ENCODE measurements around the gene BGN.

BGN gene

DNA sequence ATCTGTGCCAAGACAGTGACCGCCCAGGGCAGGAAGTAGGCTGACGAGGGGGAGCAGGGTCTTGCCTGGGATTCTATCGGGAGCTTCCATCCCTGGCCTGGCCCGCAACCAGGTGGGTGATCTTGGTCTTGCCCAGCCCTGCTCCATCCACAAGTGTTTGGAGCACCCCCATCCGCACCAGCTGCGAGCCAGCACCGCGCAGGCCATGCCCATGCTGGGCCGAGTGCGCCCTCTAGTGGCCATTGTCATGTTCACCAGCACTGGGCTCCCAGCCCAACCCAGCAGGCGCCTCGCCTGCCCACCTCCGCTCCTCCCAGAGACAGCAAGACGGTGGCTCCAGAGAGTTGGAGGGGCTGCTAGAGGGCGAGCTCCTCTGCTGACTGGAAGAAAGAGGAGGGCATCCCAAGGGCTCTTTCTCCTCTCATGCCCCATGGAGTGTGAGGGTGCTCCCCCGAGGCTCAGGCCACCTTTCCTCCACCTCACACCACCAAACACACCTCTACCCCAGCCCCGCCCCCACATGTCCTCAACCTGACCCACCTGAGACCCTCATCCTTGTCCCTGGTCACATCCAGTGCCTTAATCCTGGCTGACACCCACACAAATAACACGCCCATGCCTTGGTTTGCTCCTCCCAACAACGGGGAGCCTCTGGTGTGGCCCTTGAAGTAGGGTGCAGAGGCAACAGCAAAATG is 12.9 kb downstream of the BGN start:
- DNase-seq, result peak; percentile 78

DNA sequence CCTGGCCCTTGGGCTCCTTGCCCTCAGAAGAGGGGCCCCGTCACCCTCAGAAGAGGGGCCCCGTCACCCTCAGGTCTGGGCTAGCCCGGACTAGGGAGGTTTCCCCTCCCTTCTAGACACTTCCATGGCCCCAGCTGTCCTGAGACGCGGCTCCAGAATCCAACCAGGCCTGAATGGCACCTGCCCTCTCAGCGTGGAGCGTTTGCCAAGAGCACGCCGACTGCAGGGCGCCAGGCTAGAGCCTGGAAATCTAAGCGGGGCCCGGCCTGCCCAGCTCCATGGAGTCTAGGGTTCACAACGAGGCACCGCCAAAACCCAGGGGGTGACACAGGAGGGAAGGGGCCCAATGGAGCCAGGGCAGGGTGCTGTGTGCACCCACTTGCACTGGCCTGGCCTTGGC is 14.8 kb downstream of the BGN start:
- no peak for DNase-seq

DNA sequence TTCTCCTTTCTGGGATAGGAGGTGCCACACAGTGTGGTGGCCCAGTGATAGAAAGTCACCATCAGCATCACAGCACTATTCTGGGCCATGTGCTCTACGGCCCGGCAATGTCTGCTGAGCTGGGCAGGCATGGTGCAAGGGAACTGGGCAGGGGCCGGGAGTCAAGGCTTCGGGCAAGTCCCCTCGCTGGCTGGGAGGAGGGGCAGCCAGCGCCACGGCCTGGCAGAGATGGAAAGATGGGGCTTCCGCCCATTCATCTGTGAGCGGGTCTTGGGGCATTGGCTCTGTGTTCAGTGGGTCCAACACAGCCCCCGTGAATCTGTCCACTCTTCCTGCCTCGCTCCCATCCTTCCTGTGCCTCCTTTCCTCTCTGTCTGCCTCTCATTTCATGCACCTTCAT is 15.6 kb downstream of the BGN start:
- DNase-seq, result no peak

DNA sequence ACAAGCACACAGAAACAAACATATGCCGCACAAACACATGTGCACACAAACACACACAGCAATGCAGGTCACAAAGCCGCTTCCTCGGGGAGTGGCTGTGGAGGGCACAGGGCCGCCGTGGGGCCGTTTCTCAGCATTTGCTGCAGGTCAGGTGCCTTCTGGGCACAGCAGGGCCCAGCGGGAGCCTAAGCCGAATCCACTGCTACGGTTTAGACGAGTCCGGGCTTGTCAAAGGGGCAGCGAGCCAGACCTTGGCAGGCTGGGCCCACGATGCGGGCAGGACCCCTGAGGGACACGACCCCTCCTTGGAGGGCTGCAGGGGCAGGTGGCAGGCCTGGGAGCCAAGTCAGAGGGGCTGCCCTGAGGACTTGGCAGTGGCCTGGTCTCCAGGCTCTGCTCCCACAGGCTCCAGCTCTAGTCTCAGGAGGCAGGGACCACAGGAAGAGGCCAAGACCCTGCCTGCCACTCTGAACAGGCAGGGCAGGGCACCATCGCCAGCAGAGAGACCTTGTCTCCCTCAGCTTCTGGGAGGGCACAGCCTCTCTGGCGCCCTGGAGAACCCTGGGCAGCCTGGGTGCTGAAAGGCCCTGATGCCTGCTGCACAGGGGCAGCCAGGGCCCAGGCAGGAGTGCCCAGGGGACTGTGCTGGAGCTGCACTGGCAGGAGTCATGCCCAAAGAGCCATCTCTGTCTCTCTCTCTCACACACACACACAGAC is 17.2 kb downstream of the BGN start:
- no peak for DNase-seq

DNA sequence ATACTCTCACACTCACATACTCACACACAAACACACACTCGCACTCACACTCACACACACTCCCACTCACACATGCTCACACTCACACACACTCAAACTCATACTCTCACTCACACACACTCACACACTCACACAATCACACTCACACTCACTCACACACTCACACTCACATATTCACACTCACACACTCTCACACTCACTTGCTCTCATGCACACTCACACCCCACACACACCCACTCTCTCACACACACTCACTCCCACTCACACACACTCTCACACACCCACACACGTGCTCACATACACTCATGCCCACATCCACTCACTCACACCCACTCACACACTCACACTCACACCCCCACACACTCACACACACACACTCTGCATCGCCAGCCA is 17.7 kb downstream of the BGN start:
- DNase-seq, result no peak

GRCh38 chrX:153513265-153513664 is 18.5 kb downstream of the BGN start:
- no peak for DNase-seq

- DNase-seq, result no peak
These were observed 19.5 kb downstream of the BGN start for GRCh38 chrX:153514259-153514658.

GRCh38 chrX:153515435-153515834 is 20.7 kb downstream of the BGN start:
- DNase-seq, result no peak

GRCh38 chrX:153516073-153516472 is 21.3 kb downstream of the BGN start:
- no peak for DNase-seq

DNA sequence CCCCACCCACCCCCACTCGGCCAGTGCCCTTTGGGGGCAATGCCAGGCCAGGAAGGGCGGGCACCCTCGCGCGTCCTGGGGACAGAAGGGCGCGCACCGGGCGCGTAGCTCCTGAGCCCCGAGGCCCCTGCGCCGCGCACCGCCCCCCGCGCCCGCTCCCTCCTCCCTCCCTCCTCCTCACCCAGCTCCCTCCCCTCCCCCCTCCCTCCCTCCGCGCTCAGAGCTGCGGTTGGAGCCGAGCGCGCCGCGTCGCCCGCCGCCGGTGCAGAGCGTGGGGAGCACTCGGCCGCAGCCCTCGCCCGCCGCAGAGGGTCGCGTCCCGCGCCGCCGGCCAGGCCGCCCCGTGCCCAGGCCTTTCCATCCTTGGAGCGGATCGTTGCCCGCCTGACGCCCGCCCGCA is 22.6 kb downstream of the BGN start, which contains the start of gene ATP2B3:
Gene ATP2B3, plus strand, starts transcription at position 220 of the 400 bp plus-strand sequence. CDS start 18,606 bp downstream, outside the sequence.
- DNase-seq, result no peak

- DNase-seq, result no peak
These were observed 23.4 kb downstream of the BGN start for GRCh38 chrX:153517946-153518834.

GRCh38 chrX:153519569-153520286 is 24.9 kb downstream of the BGN start:
- DNase-seq, result no peak

- DNase-seq, result no peak
These were observed 25.6 kb downstream of the BGN start for GRCh38 chrX:153520287-153520917.

- no peak for DNase-seq
These were observed 26.3 kb downstream of the BGN start for GRCh38 chrX:153521034-153521433.

GRCh38 chrX:153522259-153522658 is 27.5 kb downstream of the BGN start:
- DNase-seq, result no peak

DNA sequence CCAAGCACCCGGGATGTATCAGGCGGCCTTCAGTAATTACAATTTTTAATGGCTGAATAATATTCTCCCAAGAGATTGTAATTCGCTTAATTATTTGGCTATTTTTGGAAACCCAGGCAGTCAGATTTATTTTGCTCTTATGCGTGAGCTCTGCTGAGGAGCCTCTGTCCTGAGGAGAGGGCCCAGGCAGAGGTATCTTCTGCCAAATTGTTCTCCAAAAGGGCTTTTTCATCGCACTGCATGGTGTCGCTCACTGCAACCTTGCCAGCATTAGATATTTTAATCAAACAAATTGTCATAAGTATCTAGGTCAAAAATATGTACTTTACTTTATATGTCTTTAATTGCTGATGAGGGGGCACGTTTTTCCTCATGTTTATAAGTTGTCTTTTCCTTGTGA is 28.5 kb downstream of the BGN start:
- DNase-seq, result no peak

DNA sequence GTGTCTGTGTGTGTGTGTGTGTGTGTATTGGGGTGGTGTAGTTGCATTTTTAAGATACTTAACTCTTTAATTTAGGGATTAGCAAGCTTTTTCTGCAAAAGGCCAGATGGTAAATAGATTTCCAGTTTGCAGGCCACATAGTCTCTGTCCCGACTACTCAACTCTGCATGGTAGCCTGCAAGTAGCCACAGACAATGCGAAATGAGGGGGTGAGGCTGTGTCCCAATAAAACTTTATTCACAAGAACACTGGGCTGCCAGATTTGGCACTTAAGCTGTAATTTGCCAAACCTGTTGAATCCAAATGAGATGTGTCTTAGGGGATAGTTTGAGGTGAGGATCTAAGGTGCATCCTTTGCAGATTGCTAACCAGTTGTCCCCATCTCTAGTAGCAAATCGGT is 29.5 kb downstream of the BGN start:
- no peak for DNase-seq

DNA sequence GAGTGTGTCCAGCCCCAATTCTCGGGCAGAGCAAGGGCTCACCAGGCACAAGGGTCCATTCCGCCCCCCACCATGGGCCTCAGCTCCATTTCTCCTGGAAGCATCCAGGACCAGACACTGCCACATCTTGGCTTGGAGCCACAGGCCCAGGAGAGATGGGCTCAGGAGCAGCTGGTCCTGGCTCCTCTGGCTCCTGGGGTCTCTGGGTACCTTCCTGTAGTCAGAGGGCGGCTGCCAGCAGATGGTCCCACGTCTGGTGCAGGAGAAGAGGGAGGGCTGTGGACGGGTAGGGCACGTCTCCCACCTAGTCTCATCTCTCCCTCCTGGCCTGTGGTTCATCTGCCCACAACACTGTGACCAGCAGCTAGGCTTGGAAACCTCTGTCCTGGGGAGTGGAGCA is 30.7 kb downstream of the BGN start:
- no peak for DNase-seq

- DNase-seq, result no peak
These were observed 31.3 kb downstream of the BGN start for GRCh38 chrX:153526042-153526441.

DNA sequence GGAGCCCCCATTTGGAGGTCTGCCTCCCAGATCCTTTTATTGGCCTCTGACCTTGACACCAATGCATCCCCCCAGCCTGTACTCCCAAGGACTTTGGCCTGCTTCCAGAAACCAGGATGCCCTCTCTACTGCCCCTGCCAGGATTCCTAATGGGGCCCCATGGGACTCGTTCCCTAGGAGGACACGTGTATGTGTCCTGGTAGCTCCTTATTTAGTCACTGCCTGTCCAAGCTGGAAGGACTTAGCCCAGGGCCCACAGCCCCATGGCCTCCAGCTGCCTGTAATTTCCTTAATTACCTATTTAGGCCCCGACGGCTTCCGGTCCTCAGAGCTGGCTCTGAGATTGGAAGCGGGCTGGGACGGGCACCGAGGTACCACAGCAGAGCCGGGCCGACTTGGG is 32.0 kb downstream of the BGN start:
- DNase-seq, result no peak

DNA sequence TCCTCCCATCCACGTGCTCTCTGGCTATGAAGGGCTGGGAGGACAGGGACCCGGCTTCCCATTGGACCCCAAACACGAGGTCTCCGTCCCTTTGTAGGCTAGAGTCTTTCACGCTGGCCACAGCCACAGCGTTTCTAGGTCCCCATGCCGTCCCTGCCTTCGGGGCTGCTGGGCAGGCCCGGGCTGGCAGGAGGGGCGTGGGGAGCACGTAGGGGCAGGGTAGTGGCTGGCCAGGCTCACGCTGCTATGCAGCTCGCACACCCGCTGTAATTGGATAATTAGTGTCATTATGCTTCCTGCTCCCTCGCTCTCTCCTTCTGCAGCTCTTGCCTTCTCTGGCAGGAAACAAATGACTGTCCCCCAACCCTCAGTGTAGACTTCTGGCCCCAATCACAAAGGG is 32.4 kb downstream of the BGN start:
- DNase-seq, result no peak

DNA sequence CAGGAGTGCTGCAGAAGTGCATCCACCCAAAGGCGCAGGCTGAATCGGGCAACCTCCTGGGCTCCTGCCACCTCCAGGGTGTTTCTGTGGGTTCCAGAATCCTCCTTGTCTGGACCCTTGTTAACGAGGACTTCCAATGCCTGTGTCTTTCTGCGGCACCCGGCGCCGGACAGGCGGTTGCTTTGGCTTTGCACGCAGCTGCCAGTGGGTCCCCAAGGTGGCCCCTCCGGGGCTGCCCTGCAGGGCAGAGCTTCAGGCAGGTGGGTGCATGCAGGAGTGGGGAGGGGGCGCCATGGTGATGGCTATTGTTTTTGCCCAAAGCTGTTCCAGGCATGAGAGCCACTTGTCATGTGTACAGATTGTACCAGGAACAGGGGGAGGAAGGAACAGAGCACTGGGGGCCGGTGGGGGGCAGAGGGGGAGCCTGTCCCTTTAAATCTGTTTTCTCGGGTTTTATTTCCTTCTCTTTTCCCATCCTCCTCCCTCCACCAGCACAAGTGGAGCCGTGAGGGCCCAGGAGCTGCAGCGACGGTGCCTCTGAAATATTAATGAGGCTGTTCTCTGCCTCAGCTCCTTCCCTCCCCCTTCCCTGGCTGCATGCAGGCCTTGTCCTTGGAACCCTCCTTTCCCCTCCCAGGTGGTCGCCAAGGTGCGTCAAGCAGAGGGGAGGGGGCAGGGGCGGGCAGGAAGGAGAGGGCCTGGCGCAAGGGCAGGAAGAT is 35.8 kb downstream of the BGN start:
- DNase-seq, result no peak
